DMS 273 (cell line): ENCODE measurements around the gene PLA2G2E.
"Not testable (repeated sequence)": the region's sequence is repeated elsewhere in the genome, so short reads cannot be mapped to it uniquely, and the experiment has no call there.

Source experiments
- DNase-seq: peaks from one replicate; lab custom pipeline; 2025; ENCODE audit not compliant: unreplicated experiment; lab: John Stamatoyannopoulos, UW

Gene PLA2G2E

DNA sequence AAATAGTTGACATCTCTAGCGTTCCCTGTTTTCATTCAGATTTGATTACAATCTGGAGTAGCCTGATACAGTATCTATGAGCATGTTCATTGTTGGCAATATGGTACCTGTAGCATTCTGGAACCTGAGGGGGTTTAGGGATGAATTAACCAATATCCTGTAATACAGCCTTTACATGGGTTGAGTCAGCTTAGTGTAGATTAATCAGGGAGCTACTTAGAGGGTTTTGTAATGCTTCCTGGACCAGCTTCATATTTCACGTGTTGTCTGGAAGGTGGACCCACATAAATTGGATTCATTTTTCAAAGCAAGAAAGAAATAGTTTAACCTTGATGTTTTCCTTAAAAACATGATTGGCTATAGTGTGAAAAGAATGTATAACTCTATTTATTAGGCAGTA lies 37.6 kb downstream of the PLA2G2E start:
- no peak for DNase-seq

DNA sequence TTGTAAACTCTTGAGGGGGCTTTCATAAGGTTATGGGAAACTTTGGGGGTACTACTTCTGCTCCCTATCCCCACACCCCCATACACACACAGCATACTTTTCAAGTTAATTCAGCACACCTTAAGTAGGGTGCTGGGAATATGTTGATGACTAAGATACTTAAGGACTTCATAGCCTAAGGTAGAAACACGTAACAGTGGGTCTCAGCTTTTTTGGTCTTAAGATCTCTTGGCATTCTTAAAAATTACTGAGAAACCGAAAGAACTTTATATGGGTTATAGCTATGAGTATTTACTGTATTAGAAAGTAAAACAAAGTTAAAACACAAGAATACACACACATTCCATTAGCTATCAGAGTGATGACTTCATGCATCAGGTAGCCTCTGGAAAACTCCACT lies 39.1 kb downstream of the PLA2G2E start:
- no peak for DNase-seq

- DNase-seq = peak; percentile 99
These were observed 41.0 kb downstream of the PLA2G2E start, which contains the start of gene OTUD3 for GRCh38 chr1:19882111-19883071. TSS of gene OTUD3 (plus strand) at chr1:19882395. CDS start at chr1:19882514, 119 bp downstream.

DNA sequence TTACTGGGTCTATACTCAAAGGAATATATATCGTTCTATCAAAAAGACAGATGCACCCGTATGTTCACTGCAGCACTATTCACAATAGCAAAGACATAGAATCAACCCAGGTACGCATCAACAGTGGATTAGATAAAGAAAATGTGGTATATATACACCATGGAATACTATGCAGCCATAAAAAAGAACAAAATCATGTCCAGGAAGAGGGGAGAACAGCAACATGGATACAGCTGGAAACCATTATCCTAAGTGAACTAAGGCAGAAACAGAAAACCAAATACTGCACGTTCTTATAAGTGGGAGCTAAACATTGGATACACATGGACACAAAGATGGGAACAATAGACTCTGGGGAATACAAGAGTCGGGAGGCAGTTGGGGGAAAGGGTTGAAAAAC lies 42.6 kb downstream of the PLA2G2E start:
- not testable (repeated sequence) for DNase-seq

DNA sequence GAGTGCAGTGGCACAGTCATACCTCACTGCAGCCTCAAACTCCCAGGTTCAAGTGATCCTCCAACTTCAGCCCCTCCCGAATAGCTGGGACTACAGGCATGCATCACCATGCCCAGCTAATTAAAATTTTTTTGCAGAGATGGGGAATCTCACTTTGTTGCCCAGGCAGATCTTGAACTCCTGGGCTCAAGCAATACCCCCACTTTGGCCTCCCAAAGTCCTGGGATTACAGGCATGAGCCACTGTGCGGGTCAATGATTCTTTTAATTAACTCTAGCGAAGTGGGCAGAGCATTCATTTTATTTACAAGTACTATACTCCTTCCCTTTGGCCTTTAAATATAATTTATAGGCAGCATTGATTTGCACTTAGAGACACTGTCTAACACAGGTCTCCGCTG lies 43.8 kb downstream of the PLA2G2E start:
- DNase-seq = no peak

DNA sequence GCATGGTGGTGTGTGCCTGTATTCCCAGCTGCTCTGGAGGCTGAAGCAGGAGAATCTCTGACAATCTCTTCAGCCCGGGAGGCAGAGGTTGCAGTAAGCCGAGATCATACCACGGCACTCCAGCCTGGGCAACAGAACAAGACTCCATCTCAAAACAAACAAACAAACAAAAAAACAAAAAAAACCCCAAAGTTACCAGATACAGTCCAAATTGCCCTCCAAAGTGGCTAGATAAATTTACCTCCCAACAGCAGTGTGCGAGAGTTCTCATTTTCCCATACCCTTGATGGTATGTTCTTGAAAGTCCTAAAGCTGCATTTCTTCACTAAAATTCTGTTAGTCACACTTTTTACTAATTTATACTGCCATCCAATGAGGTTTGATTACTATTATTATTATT lies 44.2 kb downstream of the PLA2G2E start:
- DNase-seq = no peak

- no peak for DNase-seq
These were observed 44.8 kb downstream of the PLA2G2E start for GRCh38 chr1:19878637-19878985.

GRCh38 chr1:19877821-19878636 lies 45.4 kb downstream of the PLA2G2E start:
- peak; percentile 48 for DNase-seq

- no peak for DNase-seq
These were observed 46.2 kb downstream of the PLA2G2E start for GRCh38 chr1:19877181-19877750.

- DNase-seq = peak; percentile 22
These were observed 51.2 kb downstream of the PLA2G2E start for GRCh38 chr1:19872190-19872589.
